ENCODE results near the gene TMBIM6.
"Not testable (repeated sequence)": the region's sequence is repeated elsewhere in the genome, so short reads cannot be mapped to it uniquely, and the experiment has no call there.

The TMBIM6 gene

DNA sequence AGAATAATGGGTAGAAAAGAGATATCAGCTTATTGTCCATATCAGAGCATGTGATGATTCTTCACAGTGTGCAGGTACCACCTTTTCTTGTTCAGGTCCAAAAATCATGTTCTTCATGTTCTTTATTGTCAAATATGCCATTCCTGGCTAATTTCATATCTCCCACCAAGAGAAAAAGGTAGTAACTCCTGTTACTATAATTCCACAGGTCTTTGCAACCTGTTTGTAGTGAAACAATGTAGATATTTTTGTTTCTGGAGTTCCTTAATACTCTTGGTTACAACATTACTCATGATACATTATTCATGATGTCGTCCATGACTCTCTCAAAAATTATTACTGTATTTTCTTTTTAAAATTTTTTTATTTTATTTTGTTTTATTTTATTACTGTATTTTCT is 11.3 kb upstream of the TMBIM6 start:
- no peak for DNase-seq (ENCODE audit: low spot score)

DNA sequence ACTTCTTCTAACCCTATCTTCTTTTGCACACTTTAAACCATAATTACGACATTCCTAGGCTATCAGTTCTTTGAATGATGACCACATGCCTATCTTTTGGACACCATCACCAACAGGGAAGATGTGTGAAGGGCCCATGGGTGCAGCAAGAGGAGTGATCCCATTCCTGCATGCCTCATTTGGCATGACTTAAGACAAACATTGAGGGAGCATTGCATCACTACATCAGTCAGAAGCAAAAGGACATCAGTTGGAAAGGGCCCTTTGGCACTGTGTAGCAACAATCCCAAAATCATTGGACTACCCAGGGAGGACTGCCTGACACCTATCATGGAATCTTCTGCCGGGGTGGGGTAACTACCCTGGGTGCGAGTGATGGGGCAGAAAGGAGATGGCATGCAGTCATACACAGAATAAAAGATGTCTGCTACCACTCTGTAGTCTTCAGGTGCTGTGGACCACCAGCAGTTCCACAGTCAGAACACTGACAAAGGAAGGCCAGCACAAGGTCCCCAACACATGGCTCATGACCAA is 10.7 kb upstream of the TMBIM6 start:
- no peak for DNase-seq (ENCODE audit: low spot score)

- DNase-seq (ENCODE audit: low spot score): no peak
These were observed 7.9 kb upstream of the TMBIM6 start for GRCh38 chr12:49733219-49734017.

- not testable (repeated sequence) for DNase-seq (ENCODE audit: low spot score)
These were observed 6.5 kb upstream of the TMBIM6 start for GRCh38 chr12:49734900-49735299.

DNA sequence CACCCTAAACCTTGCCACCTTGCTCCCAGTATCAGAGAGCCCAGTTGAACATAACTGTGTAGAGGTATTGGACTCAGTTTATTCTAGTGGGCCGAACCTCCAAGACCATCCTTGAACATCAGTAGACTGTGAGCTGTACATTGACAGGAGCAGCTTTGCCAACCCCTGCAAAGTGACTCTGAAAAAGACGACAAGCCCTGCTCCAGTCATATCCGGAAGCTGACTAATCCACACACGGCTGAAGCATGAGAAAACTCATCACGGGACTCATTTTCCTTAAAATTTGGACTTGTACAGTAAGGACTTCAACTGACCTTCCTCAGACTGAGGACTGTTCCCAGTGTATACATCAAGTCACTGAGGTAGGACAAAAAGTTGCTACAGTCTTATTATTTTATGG is 2.6 kb upstream of the TMBIM6 start:
- not testable (repeated sequence) for DNase-seq (ENCODE audit: low spot score)

GRCh38 chr12:49740277-49740676 is 1.1 kb upstream of the TMBIM6 start:
- not testable (repeated sequence) for DNase-seq (ENCODE audit: low spot score)

DNA sequence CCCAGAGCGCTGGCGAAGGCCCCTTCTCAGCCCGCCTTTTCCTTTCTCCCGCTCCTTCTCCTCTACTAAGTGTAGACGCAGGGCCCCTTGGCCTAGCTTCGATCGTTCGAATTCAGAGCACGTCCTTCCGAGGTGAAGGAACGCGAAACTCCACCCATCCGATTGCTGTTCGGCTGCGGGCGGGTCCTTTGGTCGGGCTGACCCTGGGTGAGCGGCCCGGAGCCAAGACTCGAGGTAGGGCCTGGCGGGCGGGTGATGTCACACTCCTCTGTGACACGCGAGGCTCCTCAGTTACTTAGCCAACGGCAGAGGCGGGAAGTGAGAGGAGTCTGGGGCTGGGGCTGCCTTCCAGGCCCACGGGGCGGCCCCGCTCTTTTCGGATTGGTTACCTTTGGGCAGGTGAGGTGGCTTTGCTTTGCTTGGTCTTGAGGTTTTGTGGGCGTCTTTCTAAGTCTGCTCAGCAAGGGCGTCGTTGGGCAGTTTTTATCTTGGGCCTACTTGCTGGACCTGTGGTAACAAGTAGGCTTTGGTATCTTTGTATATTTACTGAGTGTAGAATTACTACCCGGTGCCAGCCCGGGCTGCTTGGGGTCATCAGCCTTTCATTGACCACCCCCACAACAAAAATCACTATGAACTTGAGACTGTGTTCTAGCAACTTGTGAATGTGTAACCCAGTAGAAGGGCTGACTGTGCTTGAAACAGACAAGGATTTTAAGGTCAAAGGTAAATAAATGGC is 694 bp downstream of the TMBIM6 start:
- peak; percentile 70 for DNase-seq (ENCODE audit: low spot score)

- DNase-seq (ENCODE audit: low spot score): no peak
These were observed 3.1 kb downstream of the TMBIM6 start for GRCh38 chr12:49744363-49744885.

DNA sequence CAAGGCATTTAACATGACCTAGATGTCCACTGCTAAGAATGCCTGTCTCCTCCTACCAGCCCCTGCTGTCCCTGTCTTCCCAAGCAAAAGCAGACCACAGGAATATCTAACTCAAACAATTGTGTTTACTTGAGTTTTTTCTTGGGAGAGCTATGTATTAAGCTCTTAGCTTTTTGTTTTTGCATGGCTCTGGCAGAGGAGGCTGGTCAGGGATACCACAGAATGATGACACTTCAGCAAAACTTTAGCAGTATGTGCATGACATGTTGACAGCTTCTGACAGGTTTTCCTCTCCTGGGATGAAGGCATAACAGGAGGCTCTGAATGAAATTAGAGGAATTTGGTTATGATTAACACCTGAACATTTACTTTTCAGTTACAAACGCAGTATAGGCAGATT is 6.9 kb downstream of the TMBIM6 start:
- no peak for DNase-seq (ENCODE audit: low spot score)

DNA sequence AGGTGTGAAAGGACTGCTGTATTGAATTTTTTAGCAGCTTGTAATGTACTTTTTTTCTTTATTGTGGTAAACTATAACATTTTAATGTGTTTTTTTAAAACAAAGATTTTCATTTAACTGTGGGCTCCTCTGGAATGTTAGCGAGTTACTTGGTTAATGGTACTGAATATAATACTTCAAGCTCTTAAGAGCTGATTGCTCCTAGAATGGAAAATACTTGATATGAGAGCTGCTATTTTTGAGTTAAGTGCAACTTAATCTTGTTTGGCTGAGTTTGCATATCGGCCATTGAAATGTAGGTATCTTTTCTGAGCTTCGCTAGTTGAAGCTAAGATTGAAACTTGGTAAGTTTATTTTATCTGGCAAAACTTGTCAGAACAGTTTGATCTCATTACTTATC is 7.4 kb downstream of the TMBIM6 start:
- no peak for DNase-seq (ENCODE audit: low spot score)

GRCh38 chr12:49750027-49750995 is 9.0 kb downstream of the TMBIM6 start:
- DNase-seq (ENCODE audit: low spot score): no peak

DNA sequence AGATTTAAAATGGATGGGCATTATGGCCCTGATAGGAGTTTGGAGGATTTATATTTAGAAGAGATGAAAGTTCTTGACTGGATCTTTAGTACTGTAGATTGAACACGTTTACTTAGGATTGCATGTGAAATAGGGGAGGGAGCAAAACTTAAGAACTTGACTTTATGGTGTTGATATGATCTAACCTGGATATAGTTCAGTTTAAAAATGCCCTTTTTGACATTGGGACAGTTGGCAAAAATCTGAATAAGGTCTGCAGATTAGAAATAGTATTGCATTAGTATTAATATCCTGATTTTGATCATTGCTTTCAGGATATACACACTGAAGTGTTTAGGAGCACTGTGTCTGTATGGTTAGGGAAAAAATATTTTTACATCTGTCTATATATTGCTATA is 9.6 kb downstream of the TMBIM6 start:
- DNase-seq (ENCODE audit: low spot score): no peak

GRCh38 chr12:49761677-49762467 is 20.5 kb downstream of the TMBIM6 start:
- DNase-seq (ENCODE audit: low spot score): no peak

DNA sequence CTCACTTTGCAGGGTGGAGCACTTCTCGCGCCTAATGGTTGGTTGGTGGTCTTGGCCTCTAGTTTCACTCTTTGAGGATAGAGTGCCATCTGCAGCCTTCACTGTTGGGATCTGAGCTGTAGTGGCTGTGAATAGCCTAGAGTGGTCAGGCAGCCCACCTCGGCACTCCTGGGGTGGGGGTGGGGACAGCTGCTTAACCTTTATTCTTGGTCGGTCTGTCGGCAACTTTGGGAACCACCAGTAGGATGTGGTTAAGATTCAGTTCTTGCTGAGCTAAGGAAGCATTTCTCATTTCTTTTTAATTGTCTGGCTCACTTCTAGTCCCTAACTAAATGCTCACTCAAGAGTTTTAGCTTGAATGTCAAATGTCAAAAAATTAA is 21.1 kb downstream of the TMBIM6 start:
- no peak for DNase-seq (ENCODE audit: low spot score)

DNA sequence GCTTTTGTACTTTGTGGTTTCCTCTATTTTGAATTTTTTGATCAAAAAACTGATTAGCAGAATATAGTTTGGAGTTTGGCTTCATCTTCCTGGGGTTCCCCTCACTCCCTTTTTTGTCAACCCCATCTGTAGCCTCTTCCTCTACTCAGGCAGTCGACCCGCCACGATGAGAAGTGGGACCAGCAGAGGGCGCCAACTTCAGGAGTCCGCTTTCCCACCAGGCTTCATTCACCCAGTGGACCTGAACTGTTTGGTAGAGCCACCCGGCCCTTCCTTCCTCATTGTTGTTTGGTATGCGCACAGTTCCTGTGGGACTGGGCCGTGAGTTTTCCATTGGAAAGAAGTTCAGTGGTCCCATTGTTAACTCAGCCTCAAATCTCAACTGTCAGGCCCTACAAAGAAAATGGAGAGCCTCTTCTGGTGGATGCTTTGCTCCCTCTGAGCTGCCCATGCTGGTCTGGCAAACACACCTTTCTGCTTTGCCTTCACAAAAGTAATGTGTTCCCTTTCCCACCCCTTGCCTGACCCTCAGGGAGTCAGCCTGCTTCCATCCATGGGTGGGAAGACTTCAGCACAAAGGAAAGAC is 21.7 kb downstream of the TMBIM6 start:
- peak; percentile 85 for DNase-seq (ENCODE audit: low spot score)

DNA sequence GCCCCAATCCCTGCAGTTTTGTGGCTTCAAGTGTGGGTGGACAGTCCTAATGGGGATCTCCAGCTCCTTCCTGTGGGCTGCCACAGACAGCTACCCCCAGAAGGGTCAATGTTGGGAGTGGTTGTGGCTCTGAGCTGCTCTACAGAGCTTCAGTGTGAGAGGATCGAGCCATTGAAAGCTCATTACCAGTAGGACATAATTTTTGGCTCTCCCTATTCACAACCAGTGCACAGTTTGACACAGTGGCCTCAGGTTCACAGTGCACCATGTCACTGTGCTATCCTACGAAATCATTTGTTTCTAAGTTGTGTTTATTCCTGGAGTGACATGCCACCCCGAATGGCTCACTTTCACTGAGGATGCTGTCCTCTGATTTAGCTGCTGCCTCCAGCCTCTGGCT is 22.8 kb downstream of the TMBIM6 start:
- DNase-seq (ENCODE audit: low spot score): no peak

DNA sequence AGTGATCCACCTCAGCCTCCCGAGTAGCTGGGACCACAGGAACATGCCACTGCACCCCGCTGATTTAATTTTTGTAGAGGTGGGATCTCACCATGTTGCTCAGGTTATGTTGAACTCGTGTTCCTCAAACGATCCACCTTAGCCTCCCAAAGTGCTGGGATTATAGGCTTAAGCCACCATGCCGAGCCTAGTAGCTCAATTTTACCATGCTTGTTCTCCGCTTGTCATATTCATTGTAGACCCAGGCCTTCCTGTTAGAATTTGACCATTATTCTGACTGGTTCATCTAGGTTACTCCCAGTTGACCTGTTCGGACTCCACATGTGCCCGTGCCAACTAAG is 24.7 kb downstream of the TMBIM6 start:
- no peak for DNase-seq (ENCODE audit: low spot score)

- no peak for DNase-seq (ENCODE audit: low spot score)
These were observed 26.0 kb downstream of the TMBIM6 start for GRCh38 chr12:49767333-49767732.

- DNase-seq (ENCODE audit: low spot score): not testable (repeated sequence)
These were observed 31.7 kb downstream of the TMBIM6 start for GRCh38 chr12:49773102-49773501.

- DNase-seq (ENCODE audit: low spot score): peak; percentile 82
These were observed 35.1 kb downstream of the TMBIM6 start for GRCh38 chr12:49776413-49776812.

DNA sequence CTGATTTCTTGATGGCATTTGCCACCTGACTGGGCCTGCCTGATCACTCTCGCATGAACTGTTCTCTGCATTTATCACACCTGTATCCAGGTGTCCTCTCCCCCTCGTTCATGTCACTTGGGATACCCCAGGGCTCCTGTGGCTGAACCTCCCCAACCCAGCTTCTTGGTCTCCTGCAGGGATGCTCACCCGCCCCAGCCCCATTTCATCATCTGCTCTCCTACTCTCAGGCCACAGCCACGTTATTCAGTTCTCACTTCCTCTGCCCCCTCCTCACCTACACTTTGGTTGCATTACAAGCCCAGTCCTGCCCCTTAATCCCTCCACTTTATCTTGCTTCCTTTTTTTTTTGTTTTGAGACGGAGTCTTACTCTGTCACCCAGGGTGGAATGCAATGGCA is 35.5 kb downstream of the TMBIM6 start:
- DNase-seq (ENCODE audit: low spot score): no peak
